Keratinocyte (primary cell): ENCODE data around the gene FRMD3.
"Not testable (repeated sequence)": the region's sequence is repeated elsewhere in the genome, so short reads cannot be mapped to it uniquely, and the experiment has no call there.

Experiments used
- CTCF ChIP-seq, 3 experiments: IDR thresholded peaks in 1 of 3; conservative IDR thresholded peaks in 1 of 3; optimal IDR thresholded peaks in 1 of 3; 2 replicates in 2 of 3; 3 replicates in 1 of 3; pipeline versions ENCODE3 to v1.5.1; 2011; ENCODE audit warnings: low read length in 3 of 3, mild to moderate bottlenecking in 3 of 3, moderate library complexity in 2 of 3, control low read depth in 1 of 3, inconsistent platforms in 1 of 3; ENCODE audit not compliant: insufficient read depth in 2 of 3; ENCODE audit errors: extremely low read depth in 1 of 3
- EZH2 ChIP-seq: IDR thresholded peaks from one replicate; pipeline ENCODE4 v1.6.1; 2012; ENCODE audit warnings: inconsistent platforms, mild to moderate bottlenecking, low read length, moderate library complexity

DNA sequence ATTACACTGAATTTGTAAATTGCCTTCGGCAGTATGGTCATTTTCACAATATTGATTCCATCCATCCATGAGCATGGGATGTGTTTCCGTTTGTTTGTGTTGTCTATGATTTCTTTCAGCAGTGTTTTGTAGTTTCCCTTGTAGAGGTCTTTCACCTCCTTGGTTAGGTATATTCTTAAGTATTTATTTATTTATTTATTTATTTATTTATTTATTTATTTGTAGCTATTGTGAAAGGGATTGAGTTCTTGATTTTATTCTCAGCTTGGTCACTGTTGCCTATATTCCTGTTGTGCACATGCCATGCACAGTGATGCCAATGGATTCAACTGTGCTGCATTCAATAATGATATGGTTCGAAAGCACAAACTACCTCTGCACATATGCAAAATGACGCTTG, 179.7 kb downstream of the FRMD3 start:
- not testable (repeated sequence) for TF ChIP-seq CTCF (optimal IDR thresholded peaks at IDR 0.05 in 1 of 3, IDR thresholded peaks at IDR 0.05 in 1 of 3, conservative IDR thresholded peaks at IDR 0.05 in 1 of 3; ENCODE audit: extremely low read depth in 1 of 3, insufficient read depth in 2 of 3, low read length in 3 of 3); EZH2
